GM18870 (cell line): ENCODE results near the gene SEMA4D.

Source experiments
- ATAC-seq: cut with Tn5 transposase; IDR thresholded peaks from one replicate; pipeline ENCODE4 v1.9.1; 2021; ENCODE audit warnings: moderate library complexity; ENCODE audit not compliant: unreplicated experiment

The SEMA4D gene

GRCh38 chr9:89390578-89391116 lies 107.3 kb downstream of the SEMA4D start:
- no peak for ATAC-seq

- ATAC-seq = no peak
These were observed 107.8 kb downstream of the SEMA4D start for GRCh38 chr9:89390068-89390555.

GRCh38 chr9:89388868-89389177 lies 109.1 kb downstream of the SEMA4D start:
- ATAC-seq = no peak

DNA sequence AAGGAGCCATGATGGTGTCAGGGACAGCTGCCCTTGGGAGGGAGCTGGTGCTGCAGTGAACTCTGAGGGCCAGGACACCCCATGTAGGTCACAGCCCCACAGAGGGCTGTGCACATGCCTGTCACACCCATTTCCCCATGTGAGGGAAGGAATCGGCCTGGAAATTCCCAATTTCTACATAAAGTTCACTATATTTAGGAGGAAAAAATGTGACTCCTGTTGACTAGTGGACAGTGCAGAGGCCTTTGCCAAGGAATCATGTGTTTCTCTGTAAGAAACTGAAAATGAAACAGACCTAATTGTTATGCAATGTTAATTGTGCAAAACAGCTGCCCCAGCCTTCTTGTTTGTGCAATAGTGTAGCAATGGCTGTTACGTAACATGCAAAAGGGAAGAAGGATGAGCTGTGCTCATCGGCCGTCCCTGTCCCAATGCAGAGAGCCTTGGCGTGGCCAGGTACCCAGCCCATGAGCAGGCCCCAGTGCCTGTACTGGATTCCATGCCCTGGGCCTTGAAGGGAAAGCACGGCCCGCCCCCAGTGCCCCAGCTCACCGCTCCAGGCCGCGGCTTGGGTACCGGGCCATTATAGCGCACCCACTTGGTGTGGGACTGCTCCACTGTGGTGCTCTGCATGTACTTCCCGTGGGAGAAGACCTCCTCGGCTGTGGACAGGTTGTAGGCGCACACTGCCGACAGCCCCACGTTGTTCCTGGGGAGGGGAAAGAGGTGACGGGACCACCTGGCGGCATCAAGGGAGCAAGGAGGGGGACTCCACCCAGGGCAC lies 109.6 kb downstream of the SEMA4D start:
- no peak for ATAC-seq

- ATAC-seq = no peak
These were observed 110.6 kb downstream of the SEMA4D start for GRCh38 chr9:89387197-89387849.

DNA sequence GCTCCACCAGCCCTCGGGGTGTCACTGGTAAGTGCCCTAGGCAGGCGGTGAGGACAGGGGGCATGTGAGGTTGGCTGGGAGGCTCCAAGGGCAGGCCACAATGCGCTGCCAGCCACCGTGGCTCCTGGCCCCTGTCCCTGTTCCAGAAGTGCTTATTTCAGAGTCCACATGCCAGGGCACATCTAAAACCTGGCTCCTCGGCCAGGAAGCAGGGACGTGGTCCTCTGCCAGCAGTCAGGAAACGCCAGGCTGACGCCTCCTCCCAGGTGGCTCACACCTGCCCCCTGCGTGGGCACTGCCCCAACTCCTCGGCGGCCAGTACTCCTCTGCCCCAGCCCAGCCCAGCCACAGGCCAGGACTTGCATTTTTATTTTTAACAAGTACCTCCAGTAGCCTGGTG lies 111.1 kb downstream of the SEMA4D start:
- no peak for ATAC-seq

DNA sequence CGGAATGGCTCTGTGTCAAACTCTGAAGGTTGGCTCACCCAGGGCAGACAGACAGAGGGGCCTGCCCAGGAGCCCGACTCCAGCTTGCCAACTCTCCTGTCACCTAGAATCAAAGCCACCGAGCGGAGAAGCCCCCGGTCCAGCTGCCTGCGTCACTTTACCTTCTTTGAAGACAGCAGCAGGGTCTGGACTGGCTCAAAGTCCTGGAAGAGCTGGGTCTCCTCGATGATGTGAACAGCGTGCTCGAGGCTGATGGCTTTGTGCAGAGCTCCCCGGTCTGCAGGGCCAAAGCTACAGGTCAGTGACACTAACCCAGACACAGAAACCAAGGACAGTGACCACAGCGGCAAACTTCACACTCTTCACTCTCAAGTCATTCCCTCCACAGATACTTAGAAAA lies 111.7 kb downstream of the SEMA4D start:
- no peak for ATAC-seq

DNA sequence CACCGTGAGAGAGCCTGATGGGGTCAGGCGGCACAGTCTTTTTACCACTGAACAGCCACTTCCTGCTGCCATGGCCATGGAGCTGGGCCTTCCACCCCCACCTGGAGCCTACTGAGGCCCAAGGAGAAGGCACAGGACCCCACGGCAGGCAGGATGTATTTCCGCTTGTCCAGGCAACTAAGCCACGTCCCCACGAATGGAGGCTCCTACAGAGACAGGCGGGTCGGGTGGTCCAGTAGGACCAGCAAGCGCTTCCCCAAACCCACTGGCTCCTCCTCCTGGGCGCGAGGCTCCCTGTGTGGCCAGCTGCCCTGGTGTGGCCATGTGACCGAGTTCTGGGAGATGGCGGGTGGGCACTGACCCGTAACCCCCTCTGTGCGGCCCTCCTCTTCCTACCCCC lies 113.1 kb downstream of the SEMA4D start:
- ATAC-seq = no peak

DNA sequence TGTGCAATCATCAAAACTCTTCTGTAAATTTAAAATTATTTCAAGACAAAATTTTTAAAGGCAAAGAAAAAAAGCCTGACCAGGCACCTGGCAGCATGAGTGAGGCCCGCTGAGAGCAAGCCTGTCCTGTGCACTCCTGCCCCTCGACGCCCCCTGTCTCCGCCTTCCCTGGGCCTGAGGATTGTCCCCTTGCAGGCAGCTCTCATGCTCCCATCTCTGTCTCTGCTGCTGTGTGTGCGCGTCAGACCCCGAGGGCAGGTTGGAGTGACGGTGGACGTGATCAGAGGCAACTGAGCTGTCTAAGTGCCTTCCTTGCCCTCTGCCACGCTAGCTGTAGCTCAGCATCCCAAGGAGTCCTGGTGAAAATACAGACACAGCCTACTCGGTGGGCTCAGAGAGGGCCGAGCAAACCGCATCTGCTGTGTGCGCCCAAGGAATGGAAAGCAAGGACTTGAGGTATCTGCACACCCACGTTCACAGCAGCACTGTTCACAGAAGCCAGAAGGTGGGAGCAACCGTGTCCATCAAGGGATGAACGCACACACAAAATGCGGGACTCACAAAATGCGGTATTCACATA lies 114.1 kb downstream of the SEMA4D start:
- ATAC-seq = no peak

- ATAC-seq = no peak
These were observed 114.7 kb downstream of the SEMA4D start for GRCh38 chr9:89383030-89383720.

DNA sequence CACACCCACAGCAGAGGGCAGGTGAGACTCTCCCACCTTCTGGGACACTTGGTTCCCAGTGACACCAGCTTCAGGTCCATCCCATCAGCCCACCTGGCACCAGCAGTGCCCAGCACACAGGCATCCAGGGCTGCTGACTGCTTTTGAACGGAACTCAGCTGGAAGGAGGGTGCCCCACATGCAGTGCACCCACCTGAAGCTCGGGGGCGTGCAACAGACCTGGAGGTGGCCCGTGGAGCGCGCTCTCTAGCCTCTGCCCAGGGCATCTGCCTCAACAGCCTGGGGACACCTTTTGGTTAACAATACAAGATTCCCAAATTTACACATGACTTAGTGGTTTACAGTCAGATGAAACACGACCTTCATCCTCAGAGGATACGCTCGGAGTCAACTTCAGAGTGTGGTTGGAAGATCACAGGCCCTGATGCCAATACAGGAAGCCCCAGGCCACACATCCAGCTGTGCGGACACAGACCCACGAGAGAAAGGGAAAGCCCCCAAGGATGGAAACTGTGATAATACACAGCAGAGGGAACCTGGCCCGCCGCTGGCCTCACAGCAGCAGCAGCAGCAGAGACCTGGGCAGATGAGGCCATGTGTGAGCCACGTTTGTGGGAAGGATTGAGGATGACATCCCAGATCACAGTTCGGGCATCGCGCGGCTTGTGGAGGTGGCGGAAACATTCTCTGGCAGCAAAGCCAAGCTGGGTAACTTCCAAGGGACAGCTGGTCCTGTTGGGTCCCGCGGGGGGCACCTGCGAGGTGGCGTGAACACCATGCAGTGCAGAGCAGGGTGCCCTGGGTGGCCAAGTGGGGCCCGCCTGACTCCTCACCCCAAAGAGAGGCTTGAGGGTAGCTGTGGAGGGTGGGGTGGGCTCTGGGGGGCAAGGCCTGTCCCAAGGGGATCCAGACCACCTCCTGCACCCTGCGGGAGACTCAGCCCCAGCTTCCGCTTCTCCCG lies 115.6 kb downstream of the SEMA4D start:
- no peak for ATAC-seq

DNA sequence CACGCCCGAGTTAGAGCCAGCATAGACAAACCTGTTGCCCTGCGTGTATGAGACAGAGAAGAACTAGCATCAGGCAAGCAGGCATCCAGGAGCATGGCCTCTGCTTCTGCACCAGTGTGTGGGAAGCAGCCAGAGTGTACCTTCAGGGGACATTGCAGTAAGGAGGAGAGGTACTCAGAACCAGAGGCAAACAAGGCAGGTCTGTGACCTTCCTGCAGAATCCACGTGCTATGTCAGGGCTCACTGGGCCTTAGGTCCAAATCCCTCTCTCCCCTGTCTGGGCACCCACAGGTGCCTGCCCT lies 116.7 kb downstream of the SEMA4D start:
- ATAC-seq = no peak

DNA sequence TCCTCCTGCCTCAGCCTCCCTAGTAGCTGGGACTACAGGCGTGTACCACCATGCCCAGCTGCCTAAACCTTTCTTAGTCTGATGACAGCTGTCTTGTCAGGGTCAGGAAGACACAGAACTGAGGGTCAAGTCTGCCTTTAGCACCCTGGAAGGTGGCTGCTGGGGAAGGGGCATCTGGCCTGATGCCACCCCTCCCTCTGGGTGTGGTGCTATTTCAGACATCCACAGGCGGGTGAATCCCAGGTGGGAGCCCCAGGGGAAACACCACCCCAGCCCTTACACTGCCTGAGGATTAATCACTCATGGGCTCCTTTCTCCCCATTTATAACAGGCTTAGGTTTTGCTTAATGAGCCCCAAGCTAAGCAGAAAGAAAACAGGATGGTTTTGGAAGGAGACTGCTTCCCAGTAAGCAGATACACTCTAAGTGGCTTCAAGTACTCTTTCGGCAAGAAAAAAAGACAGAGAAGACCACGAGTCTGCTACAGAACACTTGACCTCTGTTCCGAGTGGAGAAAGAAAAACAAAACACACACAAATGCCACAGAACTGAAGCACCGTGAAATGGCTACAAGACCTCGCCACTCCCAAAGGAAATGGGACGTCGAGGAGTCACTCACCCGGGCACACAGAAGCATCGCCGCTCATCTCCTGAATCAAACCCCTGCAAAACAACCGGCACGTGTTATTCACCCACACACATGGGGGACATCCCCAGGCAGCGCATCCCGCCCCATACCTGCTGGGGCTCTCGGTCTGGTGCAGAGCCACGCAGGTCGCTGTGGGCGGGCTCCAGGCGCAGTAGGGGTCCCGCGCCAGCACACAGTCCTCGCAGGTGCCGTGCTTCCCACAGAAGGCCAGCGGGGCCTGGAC lies 117.2 kb downstream of the SEMA4D start:
- ATAC-seq = no peak

- no peak for ATAC-seq
These were observed 118.3 kb downstream of the SEMA4D start for GRCh38 chr9:89379508-89380115.

GRCh38 chr9:89379031-89379430 lies 118.9 kb downstream of the SEMA4D start:
- ATAC-seq = no peak

GRCh38 chr9:89378541-89378940 lies 119.4 kb downstream of the SEMA4D start:
- no peak for ATAC-seq

GRCh38 chr9:89377411-89377810 lies 120.5 kb downstream of the SEMA4D start:
- ATAC-seq = no peak

DNA sequence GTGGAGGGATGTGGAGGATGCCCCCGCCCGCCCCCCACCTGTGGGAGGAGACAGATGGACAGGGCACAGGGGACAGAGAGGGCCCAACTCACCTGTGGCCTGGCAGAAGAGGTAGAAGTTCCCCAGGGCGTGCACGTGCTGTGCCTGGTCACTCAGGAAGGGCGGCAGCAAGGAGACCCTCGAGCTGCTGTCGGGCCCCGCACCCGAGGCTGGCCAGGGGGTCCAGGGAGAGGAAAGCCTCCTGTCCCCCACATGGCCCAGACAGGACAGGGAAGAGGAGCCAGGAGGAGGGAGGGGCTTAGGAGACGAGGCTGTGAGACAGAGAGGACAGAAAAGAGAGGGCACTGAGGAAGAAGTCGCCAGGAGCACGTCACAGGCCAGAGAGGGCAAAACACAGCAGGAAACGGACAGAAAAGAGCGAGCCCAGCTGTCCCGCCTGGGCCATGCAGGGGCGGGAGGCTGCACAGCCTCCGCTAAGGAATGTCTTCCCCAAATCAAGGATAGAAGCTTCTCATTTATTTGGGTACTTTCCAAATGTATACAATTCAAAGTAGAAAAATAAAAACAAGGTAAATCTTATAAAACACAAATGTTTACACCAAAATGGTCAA lies 121.1 kb downstream of the SEMA4D start:
- ATAC-seq = no peak

DNA sequence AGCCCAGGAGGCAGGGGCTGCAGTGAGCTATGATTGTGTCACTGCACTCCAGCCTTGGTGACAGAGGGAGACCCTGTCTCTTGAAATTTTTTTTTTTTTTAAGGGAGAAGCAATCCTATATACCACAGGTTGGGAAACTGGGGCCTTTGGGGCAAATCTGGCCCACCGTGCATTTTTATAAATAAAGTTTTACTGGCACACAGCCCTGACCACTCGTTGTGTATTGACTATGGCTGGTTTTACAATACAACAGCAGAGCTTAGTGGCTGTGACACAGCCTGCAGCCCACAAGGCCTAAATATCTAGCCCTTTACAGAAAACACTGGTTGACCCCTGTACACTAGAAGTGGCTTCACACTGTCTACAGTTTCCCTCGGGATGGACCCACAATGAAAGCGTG lies 121.6 kb downstream of the SEMA4D start:
- no peak for ATAC-seq
